Rectal smooth muscle tissue (tissue), 1 donor: ENCODE measurements around the gene C4orf17.

ENCODE experiments used
- H3K27ac ChIP-seq: one replicate; pipeline ENCODE4 v1.7.0; 2013; ENCODE audit warnings: low read depth, low read length, inconsistent platforms
- H3K27me3 ChIP-seq: one replicate; pipeline ENCODE4 v1.7.0; 2013; ENCODE audit warnings: low read length; ENCODE audit not compliant: control insufficient read depth, insufficient read depth
- H3K36me3 ChIP-seq: one replicate; pipeline ENCODE4 v1.7.0; 2013; ENCODE audit warnings: low read length; ENCODE audit not compliant: control insufficient read depth, insufficient read depth
- H3K4me1 ChIP-seq: one replicate; pipeline ENCODE4 v1.7.0; 2013; ENCODE audit warnings: low read length; ENCODE audit not compliant: control insufficient read depth, insufficient read depth
- H3K4me3 ChIP-seq: one replicate; pipeline ENCODE4 v1.7.0; 2013; ENCODE audit warnings: low read length
- H3K9ac ChIP-seq: one replicate; pipeline ENCODE4 v1.7.0; 2013; ENCODE audit warnings: low read length

C4orf17 gene

GRCh38 chr4:99563310-99564186 is 52.7 kb downstream of the C4orf17 start, which contains the start of gene TRMT10A:
TSS of gene TRMT10A (minus strand) at chr4:99564039. CDS start at chr4:99559338, 4,701 bp downstream.
- peak within 1 kb of the TSS; percentile 81 for H3K4me3 ChIP-seq
- H3K4me1 ChIP-seq: no peaks in the 10 kb centered on the region
- no peaks in the 10 kb centered on the region for H3K27me3 ChIP-seq
- no peaks in the 10 kb centered on the region for H3K36me3 ChIP-seq
- peak within 1 kb of the TSS; percentile 97 for H3K27ac ChIP-seq
- H3K9ac ChIP-seq: peak within 1 kb of the TSS; percentile 76

- Histone ChIP-seq H3K27me3 (no peaks in the 10 kb centered on the region), H3K27ac (peak overlapping the region; percentile 27), H3K9ac (no peak overlapping the region), H3K4me1 (peaks cover 4% of the 10 kb centered on the region), H3K36me3 (no peaks in the 10 kb centered on the region), H3K4me3 (no peak overlapping the region)
Measured at GRCh38 chr4:99564921-99565320, 54.1 kb downstream of the C4orf17 start.

- Histone ChIP-seq H3K4me1 (peaks cover 4% of the 10 kb centered on the region), H3K9ac (no peak overlapping the region), H3K36me3 (no peaks in the 10 kb centered on the region), H3K27me3 (no peaks in the 10 kb centered on the region), H3K27ac (peak overlapping the region; percentile 80), H3K4me3 (no peak overlapping the region)
Measured at GRCh38 chr4:99571883-99572282, 61.1 kb downstream of the C4orf17 start.

DNA sequence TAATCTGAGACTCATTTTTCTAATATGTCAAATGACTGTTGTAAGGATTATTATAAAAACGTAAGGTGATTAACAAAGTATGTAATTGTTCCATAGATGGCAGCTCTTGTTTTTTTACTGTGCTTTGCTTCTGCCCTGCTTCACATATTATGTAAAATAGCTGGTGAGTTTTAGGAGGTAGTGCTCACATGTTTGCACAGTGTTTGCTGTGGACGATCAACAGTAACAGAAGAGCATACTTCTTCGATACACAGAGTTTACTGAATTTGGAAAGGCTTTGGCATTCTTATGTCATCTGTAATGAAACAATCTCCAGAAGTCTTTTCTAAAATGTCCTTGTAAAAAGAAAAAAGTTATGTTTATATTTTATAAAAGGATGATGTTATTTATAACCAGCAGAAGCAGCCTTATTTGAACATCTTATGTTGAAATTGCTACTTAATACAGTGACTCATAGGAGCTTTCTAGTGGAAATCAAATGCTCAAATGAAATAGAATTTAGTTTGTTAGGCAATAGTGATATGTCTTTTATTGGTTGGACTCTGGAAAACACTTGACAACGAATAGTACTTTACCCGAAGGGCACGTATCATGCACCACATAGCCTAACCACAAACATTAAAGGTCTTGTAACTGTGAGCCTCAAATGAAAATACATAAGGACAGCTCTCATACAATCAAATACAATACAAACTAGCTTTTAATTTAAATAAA is 61.9 kb downstream of the C4orf17 start:
- Histone ChIP-seq H3K9ac (no peak overlapping the region), H3K36me3 (no peaks in the 10 kb centered on the region), H3K4me1 (peaks cover 4% of the 10 kb centered on the region), H3K27me3 (no peaks in the 10 kb centered on the region), H3K4me3 (no peak overlapping the region), H3K27ac (peak overlapping the region; percentile 80)

DNA sequence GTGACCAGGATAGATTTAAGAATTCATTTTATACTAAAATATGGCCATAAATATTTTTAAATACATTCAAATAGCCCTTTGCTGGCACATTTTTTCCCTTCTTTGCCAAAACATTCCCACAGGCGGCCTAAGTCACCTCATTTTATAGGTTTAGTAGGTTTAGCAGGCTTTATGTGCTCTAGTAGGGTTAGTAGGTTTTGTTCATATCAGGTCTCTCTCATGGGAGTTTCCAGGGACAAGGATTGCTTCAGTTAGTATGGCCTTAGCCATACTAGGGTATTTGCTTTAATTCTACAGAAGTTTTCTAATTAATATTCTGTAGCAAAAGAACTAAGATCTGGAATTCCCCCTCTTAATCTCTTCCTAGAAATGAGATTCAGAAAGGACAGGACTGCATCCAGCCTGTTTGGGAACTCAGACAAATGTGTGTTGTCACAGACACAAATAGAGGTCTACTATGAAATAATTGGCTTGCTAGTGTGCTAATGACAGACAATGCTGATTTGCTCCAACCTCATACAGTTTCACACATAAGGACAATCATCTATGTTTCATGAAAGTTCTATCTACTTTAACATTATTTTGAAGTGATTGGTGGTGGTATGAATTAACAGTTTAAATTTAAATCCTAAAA is 63.0 kb downstream of the C4orf17 start:
- Histone ChIP-seq H3K4me1 (peaks cover 3% of the 10 kb centered on the region), H3K27me3 (no peaks in the 10 kb centered on the region), H3K9ac (no peak overlapping the region), H3K36me3 (no peaks in the 10 kb centered on the region), H3K27ac (peak overlapping the region; percentile 38), H3K4me3 (no peak overlapping the region)

DNA sequence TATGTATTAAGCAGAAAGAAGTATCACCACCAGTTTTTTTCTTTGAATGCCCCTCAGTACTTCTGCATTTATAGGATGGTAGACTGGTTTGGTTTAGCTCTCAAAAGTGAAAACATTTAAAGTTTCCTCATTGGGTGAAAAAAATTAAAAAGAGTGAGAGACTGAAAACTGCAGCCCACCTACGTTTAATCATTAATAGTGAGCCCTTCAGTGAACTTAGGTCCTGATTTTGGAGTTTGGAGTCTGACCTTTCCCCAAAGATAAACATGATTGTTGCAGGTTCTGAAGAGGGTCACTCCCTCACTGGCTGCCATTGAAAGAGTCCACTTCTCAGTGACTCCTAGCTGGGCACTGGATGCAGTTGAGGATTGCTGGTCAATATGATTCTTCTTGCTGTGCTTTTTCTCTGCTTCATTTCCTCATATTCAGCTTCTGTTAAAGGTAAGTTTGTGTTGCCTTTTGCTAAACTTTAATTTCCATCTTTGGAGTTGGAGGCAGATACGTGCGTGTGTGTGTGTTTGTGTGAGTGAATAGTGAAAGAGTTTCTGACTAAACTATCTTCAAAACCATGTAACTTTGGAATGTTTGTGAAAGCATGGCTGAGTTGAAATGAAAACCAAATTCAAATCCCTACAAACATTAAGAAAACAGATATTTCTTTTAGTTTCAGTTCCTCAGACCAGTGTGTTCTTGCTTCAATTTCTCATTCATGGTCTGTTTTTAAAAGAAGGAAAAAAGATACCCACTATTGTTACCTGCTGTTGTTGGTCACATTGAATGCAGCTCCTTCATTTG is 63.9 kb downstream of the C4orf17 start, which contains the start of gene MTTP:
MTTP (plus strand) TSS at position 295 of the 795 bp plus-strand sequence; CDS start at position 381, 86 bp downstream.
- Histone ChIP-seq H3K36me3 (no peaks in the 10 kb centered on the region), H3K27ac (peak within 1 kb of the TSS; percentile 38), H3K4me1 (no peaks in the 10 kb centered on the region), H3K4me3 (peak within 1 kb of the TSS; percentile 36), H3K27me3 (no peaks in the 10 kb centered on the region), H3K9ac (no peak within 1 kb of the TSS)

- no peak overlapping the region for H3K27ac ChIP-seq
- no peak overlapping the region for H3K9ac ChIP-seq
- H3K27me3 ChIP-seq: no peaks in the 10 kb centered on the region
- no peak overlapping the region for H3K4me3 ChIP-seq
- no peaks in the 10 kb centered on the region for H3K4me1 ChIP-seq
- no peaks in the 10 kb centered on the region for H3K36me3 ChIP-seq
Measured at GRCh38 chr4:99578714-99579113, 67.9 kb downstream of the C4orf17 start.

DNA sequence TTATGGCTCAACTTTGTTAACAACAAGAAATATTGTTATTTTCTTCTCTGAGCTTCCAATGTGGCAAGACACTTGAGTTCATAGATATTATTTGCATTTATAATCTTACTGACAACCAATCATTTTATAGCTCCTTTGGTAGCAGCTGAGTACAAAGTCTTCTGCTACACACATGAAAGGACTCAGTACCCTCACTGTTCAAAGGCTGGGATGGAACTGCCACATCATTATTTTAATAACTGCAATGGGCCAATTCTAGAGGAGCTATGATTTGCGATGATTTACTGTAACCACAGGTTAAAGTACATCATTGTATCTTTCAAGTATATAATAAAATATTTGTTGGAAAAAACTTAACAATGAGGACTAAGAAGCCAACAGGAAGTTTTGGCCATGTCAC is 74.7 kb downstream of the C4orf17 start:
- H3K36me3 ChIP-seq: no peaks in the 10 kb centered on the region
- H3K4me1 ChIP-seq: no peaks in the 10 kb centered on the region
- no peak overlapping the region for H3K27ac ChIP-seq
- H3K27me3 ChIP-seq: no peaks in the 10 kb centered on the region
- H3K9ac ChIP-seq: no peak overlapping the region
- no peak overlapping the region for H3K4me3 ChIP-seq

GRCh38 chr4:99586322-99586721 is 75.5 kb downstream of the C4orf17 start:
- H3K9ac ChIP-seq: no peak overlapping the region
- no peak overlapping the region for H3K4me3 ChIP-seq
- H3K27me3 ChIP-seq: no peaks in the 10 kb centered on the region
- no peaks in the 10 kb centered on the region for H3K36me3 ChIP-seq
- no peaks in the 10 kb centered on the region for H3K4me1 ChIP-seq
- H3K27ac ChIP-seq: no peak overlapping the region

GRCh38 chr4:99586797-99587196 is 76.0 kb downstream of the C4orf17 start:
- no peaks in the 10 kb centered on the region for H3K36me3 ChIP-seq
- H3K9ac ChIP-seq: no peak overlapping the region
- no peaks in the 10 kb centered on the region for H3K27me3 ChIP-seq
- no peaks in the 10 kb centered on the region for H3K4me1 ChIP-seq
- no peak overlapping the region for H3K4me3 ChIP-seq
- no peak overlapping the region for H3K27ac ChIP-seq

DNA sequence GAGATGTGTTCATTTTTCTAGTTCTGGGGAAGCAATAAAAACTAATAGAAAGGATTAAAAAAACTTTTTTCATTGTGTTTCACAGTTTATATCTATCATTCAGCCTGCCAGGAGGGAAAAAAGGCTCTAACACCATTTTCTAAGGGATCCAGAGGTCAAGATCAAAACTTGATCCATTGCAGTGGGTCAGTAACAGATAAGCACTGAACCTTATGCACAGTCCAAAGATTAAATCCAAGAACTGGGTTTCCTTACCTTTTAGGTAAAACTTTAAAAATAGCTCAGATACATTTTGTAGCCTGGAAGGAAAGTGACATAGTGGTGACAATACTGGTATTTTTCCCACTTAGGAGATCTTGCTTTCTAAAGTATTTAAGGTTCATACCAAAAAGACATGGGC is 76.5 kb downstream of the C4orf17 start:
- H3K36me3 ChIP-seq: no peaks in the 10 kb centered on the region
- no peak overlapping the region for H3K4me3 ChIP-seq
- no peak overlapping the region for H3K27ac ChIP-seq
- no peak overlapping the region for H3K9ac ChIP-seq
- no peaks in the 10 kb centered on the region for H3K27me3 ChIP-seq
- no peaks in the 10 kb centered on the region for H3K4me1 ChIP-seq

DNA sequence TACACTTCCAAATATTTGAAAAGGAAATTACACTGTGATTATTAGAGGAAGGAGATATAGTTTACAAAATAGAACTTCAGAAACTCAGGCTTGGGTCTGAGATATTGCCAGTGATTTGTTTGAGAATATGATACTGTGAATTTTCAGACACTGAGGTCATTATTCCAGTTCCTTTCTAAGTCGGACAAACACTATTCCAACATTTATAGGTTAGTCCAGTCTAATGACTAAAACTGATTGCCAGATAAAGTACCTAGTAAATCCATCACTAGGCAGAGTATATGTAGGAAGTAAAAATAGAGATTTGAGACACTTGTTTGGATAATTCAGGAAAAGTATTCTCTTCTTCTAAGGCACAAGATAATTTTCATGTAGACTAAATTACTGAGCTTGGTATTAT is 77.0 kb downstream of the C4orf17 start:
- H3K27ac ChIP-seq: no peak overlapping the region

More for the DNA sequence above, 77.0 kb downstream of the C4orf17 start:
- no peak overlapping the region for H3K4me3 ChIP-seq
- no peak overlapping the region for H3K9ac ChIP-seq
- H3K27me3 ChIP-seq: no peaks in the 10 kb centered on the region
- no peaks in the 10 kb centered on the region for H3K36me3 ChIP-seq
- no peaks in the 10 kb centered on the region for H3K4me1 ChIP-seq
